Activated CD4-positive, alpha-beta T cell treated with anti-CD3 and anti-CD28 coated beads, Interleukin-2, amount 50 U/mL, for 16 hours (primary cell): Measurements from ENCODE around the gene ZNF574.
"Not testable (repeated sequence)": the region's sequence is repeated elsewhere in the genome, so short reads cannot be mapped to it uniquely, and the experiment has no call there.

Experiments used
- DNase-seq: peaks from one replicate; pipeline ENCODE4 v3.0.0-alpha.2; 2020

The ZNF574 gene

DNA sequence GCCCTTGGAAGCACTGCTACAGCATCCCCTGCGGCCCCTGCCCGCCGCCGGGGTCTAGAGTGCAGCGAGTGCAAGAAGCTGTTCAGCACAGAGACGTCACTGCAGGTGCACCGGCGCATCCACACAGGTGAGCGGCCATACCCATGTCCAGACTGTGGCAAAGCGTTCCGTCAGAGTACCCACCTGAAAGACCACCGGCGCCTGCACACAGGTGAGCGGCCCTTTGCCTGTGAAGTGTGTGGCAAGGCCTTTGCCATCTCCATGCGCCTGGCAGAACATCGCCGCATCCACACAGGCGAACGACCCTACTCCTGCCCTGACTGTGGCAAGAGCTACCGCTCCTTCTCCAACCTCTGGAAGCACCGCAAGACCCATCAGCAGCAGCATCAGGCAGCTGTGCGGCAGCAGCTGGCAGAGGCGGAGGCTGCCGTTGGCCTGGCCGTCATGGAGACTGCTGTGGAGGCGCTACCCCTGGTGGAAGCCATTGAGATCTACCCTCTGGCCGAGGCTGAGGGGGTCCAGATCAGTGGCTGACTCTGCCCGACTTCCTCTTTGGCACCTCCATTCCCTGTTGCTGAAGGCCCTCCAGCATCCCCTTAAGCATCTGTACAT is 4.9 kb downstream of the ZNF574 start:
- no peak for DNase-seq

DNA sequence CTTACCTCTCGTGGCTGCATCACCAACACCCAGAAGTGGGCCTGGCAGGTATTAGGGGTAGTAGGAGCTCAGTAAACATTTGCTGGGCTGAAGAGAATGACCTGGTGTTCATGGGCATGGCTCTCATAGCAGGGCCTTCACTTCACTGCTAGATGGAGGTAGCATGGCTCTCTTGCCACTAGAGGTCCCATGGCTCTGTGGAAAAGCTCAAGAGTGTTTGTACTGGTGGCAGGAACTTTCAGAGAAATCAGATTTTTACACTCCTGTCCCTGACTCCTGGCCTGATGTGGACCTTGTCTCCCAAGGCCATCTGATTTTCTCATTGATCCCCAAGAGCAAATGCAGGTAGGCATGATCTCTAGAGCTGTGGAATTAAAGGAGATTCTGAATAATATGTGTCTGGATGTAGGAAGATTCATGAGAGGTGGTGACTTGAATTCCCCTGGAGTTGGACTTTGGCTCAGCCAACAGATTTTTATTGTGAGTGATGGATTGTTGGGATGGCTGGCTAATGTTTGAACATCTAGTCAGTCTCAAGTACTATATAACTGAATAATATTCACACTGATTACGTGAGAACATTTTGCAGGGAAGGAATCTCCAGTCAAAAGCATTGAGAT is 5.7 kb downstream of the ZNF574 start:
- peak; percentile 24 for DNase-seq

DNA sequence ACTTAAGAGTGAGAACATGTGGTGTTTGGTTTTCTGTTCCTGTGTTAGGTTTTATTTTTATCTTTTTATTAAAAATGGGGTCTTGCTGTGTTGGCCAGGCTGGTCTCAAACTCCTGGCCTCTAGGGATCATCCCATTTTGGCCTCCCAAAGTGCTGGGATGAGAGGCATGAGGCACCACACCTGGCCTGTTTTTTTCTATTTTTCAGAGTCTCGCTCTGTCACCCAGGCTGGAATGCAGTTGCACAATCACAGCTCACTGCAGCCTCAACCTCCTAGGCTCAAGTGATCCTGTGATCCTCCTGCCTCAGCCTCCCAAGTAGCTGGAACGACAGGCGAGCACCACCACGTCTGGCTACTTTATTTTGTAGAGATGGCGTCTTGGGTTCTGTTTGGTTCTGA is 7.6 kb downstream of the ZNF574 start:
- DNase-seq: no peak

DNA sequence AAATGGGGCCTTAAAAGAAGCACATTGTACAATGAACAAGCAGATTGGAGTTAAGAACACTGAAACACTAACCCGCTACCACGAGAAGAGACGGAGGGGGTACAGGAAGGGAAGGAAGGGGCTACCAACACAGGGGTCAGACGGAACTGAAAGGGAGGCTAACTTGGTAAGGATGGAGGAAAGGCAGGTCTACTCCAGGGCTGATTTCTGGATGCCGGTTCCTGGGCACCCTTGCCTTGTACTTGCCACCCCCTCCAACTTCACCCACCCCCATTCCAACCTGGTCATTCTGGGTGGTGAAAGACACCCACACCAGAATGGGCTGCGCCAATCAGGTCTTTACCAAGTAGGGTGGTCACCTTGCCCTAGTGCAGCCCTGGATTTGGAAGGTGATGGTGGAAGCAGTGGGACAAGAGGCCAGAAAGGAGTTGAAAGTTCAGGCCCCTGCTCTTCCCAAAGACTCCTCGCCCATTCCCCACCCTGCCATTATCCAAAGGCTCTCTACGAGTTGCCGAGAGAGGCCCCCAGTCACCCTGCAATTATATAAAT is 10.3 kb downstream of the ZNF574 start:
- no peak for DNase-seq

DNA sequence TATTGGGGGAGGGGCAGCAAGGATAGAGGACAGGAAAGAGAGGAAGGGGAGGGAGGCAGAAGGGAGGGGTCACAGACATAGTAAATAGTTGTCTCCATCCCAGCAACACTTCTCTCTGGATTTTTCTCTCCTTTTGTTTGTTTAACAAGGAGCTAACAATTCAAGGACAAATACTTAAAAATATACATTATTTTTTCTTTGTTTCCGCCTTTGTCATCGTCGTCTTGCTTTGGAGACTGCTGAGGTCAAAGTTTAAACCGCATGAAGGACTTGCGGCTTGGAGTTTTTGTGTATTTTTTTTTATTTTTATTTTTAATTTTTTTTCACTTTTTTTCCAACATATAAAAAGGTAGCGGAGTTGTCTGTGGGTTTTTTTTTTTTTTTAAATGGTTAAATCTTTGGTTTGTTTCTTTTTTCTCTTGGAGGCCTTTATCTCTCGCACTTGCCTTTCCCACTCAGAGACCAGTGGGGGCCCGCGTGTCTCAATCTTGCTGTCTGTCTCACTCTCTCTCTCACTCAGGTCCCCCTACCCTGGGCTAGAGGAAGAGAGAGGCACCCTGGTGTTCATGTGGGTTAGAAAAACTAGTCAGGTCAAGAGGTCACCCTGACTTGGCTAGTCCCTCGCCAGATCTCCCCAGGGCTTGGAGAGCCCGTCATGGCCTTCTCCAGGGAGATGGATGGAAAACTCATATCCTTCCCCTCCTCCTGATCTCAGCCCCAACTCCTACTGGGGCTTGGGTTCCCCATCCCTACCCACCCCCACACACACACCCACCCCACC is 11.0 kb downstream of the ZNF574 start:
- no peak for DNase-seq

DNA sequence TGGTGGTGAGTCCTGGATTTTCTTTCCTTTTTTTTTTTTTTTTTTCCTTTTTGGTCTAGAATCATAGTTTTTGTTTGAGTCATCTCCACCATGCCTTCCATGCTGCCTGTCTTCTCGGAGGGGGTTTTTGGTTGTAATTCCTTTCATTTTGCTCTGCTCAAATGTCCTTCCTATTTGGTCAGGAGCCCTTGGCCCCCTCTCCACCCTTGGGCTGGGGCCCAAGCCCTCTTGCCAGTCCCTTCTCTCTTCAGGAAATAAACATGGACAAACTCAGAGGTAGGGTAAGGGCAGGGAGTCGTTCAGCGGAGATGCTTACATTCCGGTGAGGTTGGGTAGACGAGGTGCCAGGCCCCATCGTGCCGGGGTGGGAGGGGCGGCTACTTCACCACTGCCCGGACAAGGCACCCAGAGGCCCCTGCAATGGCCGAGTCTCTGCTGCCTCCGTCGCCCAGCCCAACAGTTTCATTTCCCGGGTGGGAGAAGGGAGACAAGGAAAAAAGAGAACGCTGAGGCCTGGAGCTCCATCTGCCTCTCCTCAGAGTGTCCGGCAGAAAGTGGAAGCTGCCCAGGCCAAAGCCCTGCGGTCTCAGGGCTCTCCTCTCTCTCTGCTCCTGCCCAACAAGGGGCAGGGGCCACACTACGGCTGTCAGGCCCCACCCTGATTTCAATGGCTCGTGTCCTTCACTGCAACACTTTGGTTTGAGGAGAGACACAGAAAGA is 12.7 kb downstream of the ZNF574 start:
- DNase-seq: no peak

DNA sequence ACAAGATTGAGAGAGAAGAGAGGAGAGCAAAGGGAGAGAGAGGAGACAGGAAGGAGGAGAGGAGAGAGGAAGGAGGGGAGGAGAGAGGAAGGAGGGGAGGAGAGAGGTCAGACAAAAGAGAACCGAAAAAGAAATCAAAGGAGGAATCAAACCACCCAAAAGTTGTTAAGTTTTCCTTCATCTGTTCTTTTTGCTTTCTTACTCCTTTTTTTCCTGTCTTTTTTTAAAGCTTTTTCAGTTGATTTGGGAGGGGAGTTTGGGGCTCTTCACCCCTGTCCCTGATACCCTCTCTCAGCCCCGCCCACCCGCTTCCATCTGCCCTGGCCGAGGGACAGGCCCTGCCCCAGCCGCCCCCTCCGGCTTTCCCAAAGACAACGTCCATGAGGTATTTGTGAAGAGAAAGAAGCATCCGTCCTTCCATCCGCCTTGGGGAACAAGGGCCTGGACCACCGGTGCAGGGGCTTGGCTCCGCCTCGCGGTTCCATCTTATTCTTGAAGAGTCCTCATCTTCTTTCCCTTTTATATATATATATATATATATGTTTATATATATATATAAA is 13.3 kb downstream of the ZNF574 start:
- DNase-seq: no peak

DNA sequence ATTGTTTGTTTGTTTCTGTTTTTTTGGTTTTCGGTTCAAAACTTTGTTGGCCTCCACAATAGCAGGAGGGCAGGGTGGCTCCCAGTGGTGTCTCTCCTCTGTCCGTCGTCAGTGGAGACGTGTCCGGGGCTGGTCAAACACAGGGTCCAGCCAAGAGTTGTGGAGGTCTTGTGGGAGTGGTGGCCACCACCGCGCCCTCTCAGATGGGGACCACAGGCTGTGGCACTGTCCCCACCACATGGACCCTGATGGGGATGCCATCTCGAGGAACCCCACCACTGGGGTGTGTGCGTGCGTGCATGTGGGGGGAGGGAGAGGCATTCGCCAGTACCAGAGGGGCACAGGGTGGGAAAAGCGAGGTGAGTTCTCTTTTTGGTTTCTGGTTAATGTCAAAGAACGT is 13.8 kb downstream of the ZNF574 start:
- no peak for DNase-seq

DNA sequence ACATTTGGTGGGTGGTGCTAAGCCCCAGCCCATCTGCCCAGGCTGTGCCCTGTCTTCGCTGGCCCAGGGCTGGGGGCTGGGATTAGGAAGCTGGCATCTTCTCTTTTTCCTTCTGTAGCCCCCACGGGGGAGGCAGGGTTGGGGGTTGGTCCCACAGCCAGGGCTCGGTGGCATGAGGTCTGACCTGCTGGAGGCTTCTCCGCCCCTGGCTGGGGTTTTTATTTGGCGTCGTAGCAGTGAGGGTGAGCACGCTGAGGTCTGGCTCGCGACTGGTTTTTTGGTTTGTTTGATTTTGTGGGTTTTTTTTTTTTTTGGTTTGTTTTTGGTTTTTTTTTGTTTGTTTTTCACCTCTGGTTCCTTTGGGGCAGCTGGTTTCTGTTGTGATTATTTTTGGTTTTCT is 14.7 kb downstream of the ZNF574 start:
- DNase-seq: no peak

DNA sequence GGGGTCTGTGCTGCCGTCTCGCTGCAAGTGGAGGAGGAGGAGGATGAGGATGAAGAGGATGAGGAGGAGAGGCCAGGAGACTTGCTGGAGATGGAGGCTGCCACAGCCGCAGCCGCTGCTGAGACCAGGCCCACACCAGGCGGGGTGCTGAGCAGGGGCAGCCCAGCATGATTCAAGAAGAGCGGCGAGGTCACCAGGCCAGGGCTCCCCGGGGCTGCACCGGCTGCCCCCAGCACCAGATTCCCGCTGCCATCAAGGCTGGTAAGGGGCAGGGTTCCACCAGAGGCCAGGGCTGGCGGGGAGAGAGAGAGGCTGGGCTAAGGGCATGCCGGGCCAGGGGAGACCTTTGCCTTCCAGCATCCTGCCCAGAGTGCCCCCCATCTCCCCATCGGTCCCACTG is 15.3 kb downstream of the ZNF574 start:
- DNase-seq: no peak

DNA sequence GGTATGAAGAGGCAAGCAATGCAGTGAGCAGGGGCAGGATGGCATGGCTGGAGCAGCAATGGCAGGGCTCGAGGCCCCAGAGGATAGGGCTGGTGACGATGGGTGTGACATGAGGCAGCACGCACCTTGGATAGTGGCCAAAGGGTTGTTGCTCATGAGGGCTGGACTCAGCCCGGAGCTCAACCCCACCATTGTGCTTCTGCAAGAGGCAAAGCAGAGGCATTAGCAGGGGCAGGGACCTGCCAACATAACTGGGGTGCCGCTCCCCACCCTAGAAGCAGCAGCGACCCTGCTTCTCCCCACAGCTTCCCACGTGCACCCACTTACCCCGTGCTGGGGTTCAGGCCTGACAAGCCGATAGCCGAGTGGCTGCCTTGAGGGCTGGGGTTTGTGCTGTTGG is 15.8 kb downstream of the ZNF574 start:
- DNase-seq: no peak

DNA sequence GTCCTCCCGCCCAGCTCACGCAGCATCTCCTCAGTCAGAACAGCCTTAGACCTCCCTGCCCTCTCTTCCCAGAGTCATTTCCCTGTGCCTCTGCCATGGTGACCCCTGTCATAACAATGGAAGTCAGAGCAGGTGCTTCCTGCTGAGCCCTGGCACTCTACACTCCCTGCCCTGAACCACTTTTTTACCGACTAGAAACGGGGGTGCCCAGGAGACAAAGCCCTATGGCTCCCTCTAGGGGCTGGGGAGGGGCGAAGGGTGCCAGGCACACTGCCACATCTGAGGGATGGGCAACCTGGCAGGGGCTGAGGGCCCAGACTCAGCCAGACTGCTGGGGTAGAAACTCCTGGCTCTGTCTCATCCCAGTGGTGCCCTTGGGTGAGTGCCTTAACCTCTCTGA is 16.4 kb downstream of the ZNF574 start:
- DNase-seq: peak; percentile 63

DNA sequence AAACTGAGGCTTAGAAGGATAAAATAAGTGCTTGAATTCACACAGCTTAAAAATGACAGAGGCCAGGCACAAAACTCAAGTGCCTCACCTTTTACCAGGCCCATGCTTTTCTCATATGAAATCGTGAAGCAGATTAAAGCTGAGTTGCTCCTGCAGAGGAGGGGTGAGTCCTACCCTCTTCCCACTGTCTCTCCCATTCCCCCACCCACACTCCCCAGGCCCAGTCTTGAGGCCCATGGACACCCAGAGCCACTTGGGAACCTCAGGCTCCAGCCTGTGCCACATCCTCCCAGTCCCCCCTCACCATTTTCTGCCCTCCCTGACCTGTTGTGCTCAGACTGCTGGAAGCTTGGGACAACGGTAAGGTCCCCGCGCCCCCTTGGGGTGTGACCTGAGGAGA is 17.5 kb downstream of the ZNF574 start:
- DNase-seq: no peak

DNA sequence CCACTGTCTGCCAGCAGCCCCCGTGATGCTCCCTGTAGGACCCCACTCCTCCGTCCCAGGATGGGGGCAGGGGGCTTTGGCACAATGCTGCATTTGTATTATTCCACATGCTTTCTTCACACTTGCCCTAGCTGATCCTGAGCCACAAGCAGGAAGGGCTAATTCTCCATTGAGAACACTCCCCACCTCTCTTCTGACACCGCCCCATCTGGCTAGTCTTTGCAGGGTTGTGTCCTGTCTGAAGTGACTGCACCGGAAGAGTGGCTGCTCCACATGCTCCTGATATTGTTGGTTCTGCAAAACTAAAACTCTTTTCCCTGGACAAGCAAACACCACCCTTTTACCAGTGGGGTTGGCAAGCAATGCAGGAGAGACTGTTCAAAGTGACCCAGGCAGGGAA is 18.0 kb downstream of the ZNF574 start:
- DNase-seq: no peak

DNA sequence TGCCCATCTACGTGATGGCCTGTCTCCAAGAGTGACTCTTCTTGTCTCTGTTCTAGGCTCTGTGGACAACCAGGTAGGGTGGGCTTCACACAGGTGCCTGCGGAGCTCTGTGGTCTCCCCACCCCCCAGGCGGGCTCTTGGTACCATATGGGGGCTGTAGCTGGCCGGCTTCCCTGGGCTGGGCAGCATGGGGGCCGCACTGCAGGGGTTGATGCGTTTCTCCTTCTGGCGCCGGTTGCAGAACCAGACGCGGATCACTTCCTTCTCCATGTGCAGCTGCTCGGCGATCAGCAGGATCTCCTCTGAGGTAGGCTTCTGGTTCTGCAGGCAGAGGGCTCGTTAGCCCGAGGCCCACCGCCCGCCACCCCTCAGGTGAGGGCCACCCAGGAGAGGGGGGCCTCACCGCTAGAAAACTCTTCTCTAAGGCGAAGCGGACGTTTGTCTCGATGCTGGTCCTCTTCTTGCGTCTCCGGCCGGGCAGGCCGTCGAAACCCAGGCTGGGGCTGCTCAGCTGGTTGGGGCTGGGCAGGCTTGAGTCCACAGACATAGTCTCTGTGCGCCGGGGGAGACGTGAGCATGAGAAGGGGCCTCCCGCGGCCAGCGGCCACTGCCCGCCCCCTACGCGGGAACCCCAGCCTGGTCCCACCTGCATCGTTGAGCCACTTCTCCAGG is 19.3 kb downstream of the ZNF574 start:
- no peak for DNase-seq

DNA sequence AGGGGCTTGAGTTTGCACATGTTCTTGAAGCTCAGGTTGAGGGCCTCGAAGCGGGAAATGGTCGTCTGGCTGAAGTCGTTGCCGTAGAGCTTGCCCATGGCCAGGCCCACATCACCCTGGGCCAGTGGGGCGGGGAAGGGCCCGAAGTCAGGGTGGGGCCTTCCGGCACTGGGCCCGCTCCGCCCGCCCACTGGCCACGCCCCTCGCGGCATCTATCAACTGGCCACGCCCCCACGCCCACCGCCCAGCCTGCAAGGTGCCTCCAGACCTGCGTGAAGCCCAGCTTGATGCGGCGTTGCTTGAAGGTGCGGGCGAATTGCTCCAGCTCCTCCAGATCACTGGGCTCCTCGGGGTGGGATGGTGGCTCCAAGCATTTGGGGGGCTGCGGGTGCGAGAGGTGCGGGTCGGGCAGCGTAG is 19.9 kb downstream of the ZNF574 start:
- no peak for DNase-seq

DNA sequence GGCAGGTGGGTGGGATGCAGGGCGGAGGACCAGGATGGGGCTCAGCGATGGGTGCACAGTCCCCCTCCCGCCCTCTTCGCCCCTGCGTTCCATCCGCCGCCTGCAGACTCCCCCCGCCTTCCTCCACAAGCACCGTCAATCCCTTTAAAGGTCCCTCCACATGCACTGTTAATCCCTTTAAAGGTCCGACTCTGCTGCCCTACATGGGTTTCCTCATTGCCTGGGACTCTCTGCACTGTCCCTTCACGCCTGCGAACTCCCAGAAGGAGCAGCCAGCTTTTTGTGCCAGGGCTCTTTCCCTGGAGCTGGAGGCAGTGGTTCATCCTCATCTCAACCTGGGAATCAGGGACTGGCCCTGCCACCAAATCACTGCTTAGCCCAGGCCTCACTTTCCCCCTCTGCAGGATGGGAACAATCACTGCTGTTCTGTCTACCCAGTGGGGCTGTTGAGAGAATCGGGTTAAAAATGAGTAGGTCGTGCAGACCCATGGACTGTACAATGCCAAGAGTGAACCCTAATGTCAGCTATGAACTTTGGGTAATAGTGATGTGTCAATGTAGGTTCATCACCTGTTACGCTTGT is 20.4 kb downstream of the ZNF574 start:
- DNase-seq: no peak

DNA sequence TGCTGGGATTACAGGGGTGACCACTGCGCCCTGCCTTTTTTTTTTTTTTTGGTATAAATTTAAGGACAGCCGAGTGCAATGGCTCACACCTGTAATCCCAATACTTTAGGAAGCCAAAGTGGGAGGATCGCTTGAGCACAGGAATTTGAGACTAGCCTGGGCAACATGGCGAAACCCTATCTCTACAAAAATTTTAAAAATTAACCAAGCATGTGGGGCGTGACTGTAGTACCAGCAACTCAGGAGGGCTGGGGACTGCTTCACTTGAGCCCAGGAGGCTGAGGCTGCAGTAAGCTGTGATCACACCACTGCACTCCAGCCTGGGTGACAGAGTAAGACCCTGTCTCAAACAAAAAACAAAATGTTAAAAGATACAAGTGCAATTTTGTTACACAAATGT is 21.5 kb downstream of the ZNF574 start:
- no peak for DNase-seq

DNA sequence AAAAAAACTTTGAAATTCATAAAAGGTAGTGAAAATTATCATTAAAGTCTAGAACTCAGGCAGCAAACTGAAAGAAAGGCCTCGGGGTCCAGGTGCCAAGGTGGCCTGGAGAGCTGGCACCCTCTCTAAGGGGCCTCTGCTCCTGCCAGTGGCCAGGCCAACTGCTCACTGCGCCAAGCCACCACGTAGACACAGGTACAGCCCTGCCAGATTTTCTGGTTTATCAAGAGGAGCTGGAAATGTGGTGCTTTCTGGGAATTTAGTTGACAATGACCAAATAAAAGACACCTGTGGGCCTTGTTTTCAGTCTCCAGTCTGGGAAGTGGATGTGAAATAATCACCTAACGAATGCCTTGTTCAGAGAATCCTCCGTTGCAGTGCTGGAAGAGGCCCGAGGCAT is 22.8 kb downstream of the ZNF574 start:
- DNase-seq: no peak

DNA sequence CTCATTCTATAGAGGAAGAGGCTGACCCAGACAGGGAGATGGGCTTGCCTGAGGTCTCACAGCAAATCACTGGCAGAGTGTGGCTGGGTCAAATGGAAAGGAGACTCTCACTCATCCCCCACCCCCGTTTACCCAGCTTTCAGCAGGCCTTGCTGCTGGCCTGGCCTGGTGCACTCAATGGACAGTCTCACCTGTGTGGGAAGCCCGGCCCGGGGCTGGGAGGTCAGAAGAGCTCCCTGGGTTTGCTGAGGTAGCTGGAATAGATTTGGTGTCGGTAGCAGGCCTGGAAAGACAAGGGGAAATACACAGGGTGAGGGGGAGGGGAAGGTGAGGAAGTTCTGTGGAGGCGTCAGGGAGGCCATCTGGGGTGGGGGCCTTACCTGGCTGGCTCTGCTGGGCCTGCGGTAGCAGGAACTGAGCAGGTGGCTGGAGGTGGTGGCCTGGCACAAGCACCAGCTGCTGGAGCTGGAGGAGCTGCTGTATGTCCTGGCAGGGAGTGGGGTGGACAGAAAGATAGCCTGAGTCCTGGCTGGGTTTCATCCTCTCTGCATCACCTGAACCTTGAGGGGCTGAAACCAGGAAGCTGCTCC is 23.5 kb downstream of the ZNF574 start:
- DNase-seq: no peak

DNA sequence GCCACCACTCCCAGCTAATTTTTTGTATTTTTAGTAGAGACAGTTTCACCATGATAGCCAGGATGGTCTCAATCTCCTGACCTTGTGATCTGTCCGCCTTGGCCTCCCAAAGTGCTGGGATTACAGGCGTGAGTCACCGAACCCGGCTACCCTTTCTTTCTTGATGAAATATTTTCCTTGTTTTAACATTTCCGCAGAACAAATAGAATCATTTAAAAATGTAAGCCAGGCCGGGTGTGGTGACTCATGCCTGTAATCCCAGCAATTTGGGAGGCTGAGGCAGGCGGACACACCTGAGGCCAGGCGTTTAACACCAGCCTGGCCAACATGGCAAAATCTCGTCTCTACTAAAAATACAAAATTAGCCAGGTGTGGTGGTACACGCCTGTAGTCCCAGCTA is 24.3 kb downstream of the ZNF574 start:
- not testable (repeated sequence) for DNase-seq

DNA sequence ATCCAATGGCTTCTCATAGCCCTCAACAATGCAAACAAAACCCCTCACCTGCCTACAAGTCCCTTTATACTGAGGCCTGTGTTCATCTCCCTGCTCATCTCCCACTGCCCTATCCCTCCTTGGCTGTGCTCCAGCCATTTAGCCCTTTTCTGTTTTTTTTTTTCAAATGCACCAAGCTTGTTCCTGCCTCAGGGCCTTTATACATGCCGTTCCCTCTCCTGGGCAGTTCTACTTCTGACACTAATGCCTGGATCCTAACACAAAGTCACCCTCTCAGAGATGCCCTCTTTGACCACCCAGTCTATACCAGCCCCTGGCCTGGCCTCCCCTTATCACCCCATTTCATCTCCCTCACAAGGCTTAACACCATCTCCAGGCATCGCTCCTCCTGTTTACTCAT is 26.9 kb downstream of the ZNF574 start:
- no peak for DNase-seq
